ENCODE measurements around the gene HIC2.
"Not testable (repeated sequence)": the region's sequence is repeated elsewhere in the genome, so short reads cannot be mapped to it uniquely, and the experiment has no call there.

Gene HIC2

GRCh38 chr22:21450858-21451353 is 33.7 kb downstream of the HIC2 start:
- no peak for DNase-seq

GRCh38 chr22:21451545-21452520 is 34.7 kb downstream of the HIC2 start:
- DNase-seq = no peak

- not testable (repeated sequence) for DNase-seq
These were observed 35.5 kb downstream of the HIC2 start for GRCh38 chr22:21452666-21453065.

- not testable (repeated sequence) for DNase-seq
These were observed 37.8 kb downstream of the HIC2 start for GRCh38 chr22:21454998-21455333.

GRCh38 chr22:21455334-21456089 is 38.3 kb downstream of the HIC2 start:
- no peak for DNase-seq

- no peak for DNase-seq
These were observed 40.0 kb downstream of the HIC2 start for GRCh38 chr22:21457023-21457787.

GRCh38 chr22:21462672-21463071 is 45.5 kb downstream of the HIC2 start:
- not testable (repeated sequence) for DNase-seq

- DNase-seq = not testable (repeated sequence)
These were observed 50.4 kb downstream of the HIC2 start, which contains the start of gene TMEM191C for GRCh38 chr22:21467337-21468193. TMEM191C (plus strand) TSS chr22:21467387; CDS start chr22:21467460, 73 bp downstream.

- DNase-seq = peak; percentile 94
These were observed 51.3 kb downstream of the HIC2 start for GRCh38 chr22:21468194-21469096.

- not testable (repeated sequence) for DNase-seq
These were observed 52.2 kb downstream of the HIC2 start for GRCh38 chr22:21469097-21469994.

GRCh38 chr22:21472984-21473383 is 55.8 kb downstream of the HIC2 start:
- DNase-seq = not testable (repeated sequence)

GRCh38 chr22:21473664-21474063 is 56.5 kb downstream of the HIC2 start:
- not testable (repeated sequence) for DNase-seq

GRCh38 chr22:21484039-21484438 is 66.9 kb downstream of the HIC2 start:
- not testable (repeated sequence) for DNase-seq

- DNase-seq = not testable (repeated sequence)
These were observed 70.6 kb downstream of the HIC2 start for GRCh38 chr22:21487723-21488122.

GRCh38 chr22:21489149-21489680 is 72.0 kb downstream of the HIC2 start:
- DNase-seq = not testable (repeated sequence)

- DNase-seq = not testable (repeated sequence)
These were observed 73.4 kb downstream of the HIC2 start for GRCh38 chr22:21490556-21490955.

GRCh38 chr22:21492271-21492670 is 75.1 kb downstream of the HIC2 start:
- not testable (repeated sequence) for DNase-seq

GRCh38 chr22:21493789-21494782 is 76.9 kb downstream of the HIC2 start:
- not testable (repeated sequence) for DNase-seq
